Measurements from ENCODE around the gene ASCC3. TPM values are rescaled to one million over a fixed set of nuclear protein-coding genes. Genes with fewer than 3 reads are reported as not detected.

Gene ASCC3
- total RNA-seq, 1 experiment from 2014 or later = 45.6 TPM

GRCh38 chr6:100485268-100485667 is 395.9 kb downstream of the ASCC3 start:
- Mint-ChIP-seq H3K4me1 (ENCODE audit: low read depth, unreplicated experiment) (peaks cover 35% of the 10 kb centered on the region), H3K27ac (ENCODE audit: unreplicated experiment) (no peak overlapping the region), H3K9me3 (ENCODE audit: low read depth, unreplicated experiment) (no peaks in the 10 kb centered on the region), H3K36me3 (ENCODE audit: insufficient read depth, unreplicated experiment) (no peaks in the 10 kb centered on the region), H3K4me3 (ENCODE audit: low read depth, unreplicated experiment) (no peak overlapping the region), H3K27me3 (ENCODE audit: unreplicated experiment) (no peaks in the 10 kb centered on the region)
- no TSS peak for BruUV-seq (replicated peaks)
- intact Hi-C loops (cut with micrococcal nuclease; ENCODE audit: unreplicated experiment) = loop anchor here (2.0 kb wide), 1 partner anchor 88 kb away; no protein-coding TSS in a partner anchor
- no peak for DNase-seq
- no peak for TF ChIP-seq CTCF (IDR thresholded peaks at IDR 0.05; ENCODE audit: unreplicated experiment)
- CTCF ChIA-PET = no interaction called here

- Mint-ChIP-seq H3K4me1 (ENCODE audit: low read depth, unreplicated experiment) (peaks cover 35% of the 10 kb centered on the region), H3K27me3 (ENCODE audit: unreplicated experiment) (no peaks in the 10 kb centered on the region), H3K27ac (ENCODE audit: unreplicated experiment) (no peak overlapping the region), H3K36me3 (ENCODE audit: insufficient read depth, unreplicated experiment) (no peaks in the 10 kb centered on the region), H3K9me3 (ENCODE audit: low read depth, unreplicated experiment) (no peaks in the 10 kb centered on the region), H3K4me3 (ENCODE audit: low read depth, unreplicated experiment) (no peak overlapping the region)
- intact Hi-C loops (cut with micrococcal nuclease; ENCODE audit: unreplicated experiment) = loop anchor here (2.0 to 5.0 kb wide), 2 partner anchors 88 to 173 kb away; no protein-coding TSS in a partner anchor
- CTCF ChIA-PET = no interaction called here
- no TSS peak for BruUV-seq (replicated peaks)
- TF ChIP-seq CTCF (IDR thresholded peaks at IDR 0.05; ENCODE audit: unreplicated experiment) = no peak
- DNase-seq = no peak
Observed at GRCh38 chr6:100484474-100484873, 396.7 kb downstream of the ASCC3 start.

GRCh38 chr6:100482698-100483097 is 398.4 kb downstream of the ASCC3 start:
- no peak for DNase-seq

GRCh38 chr6:100479179-100480035 is 401.7 kb downstream of the ASCC3 start:
- H3K36me3 Mint-ChIP-seq (ENCODE audit: insufficient read depth, unreplicated experiment) = no peaks in the 10 kb centered on the region
- no TSS peak for BruUV-seq (replicated peaks)

More at GRCh38 chr6:100482698-100483097, 398.4 kb downstream of the ASCC3 start:
- Mint-ChIP-seq H3K4me3 (ENCODE audit: low read depth, unreplicated experiment) (no peak overlapping the region), H3K4me1 (ENCODE audit: low read depth, unreplicated experiment) (peaks cover 35% of the 10 kb centered on the region), H3K27ac (ENCODE audit: unreplicated experiment) (no peak overlapping the region), H3K9me3 (ENCODE audit: low read depth, unreplicated experiment) (no peaks in the 10 kb centered on the region), H3K36me3 (ENCODE audit: insufficient read depth, unreplicated experiment) (no peaks in the 10 kb centered on the region), H3K27me3 (ENCODE audit: unreplicated experiment) (no peaks in the 10 kb centered on the region)
- intact Hi-C loops (cut with micrococcal nuclease; ENCODE audit: unreplicated experiment) = loop anchor here (5.0 kb wide), 1 partner anchor 175 kb away; no protein-coding TSS in a partner anchor
- no peak for TF ChIP-seq CTCF (IDR thresholded peaks at IDR 0.05; ENCODE audit: unreplicated experiment)
- BruUV-seq (replicated peaks) = no TSS peak
- CTCF ChIA-PET = interaction anchor here (1.5 kb wide), 1 partner anchor 481 kb away, joined by 4 read pairs; no protein-coding TSS in a partner anchor

More at GRCh38 chr6:100479179-100480035, 401.7 kb downstream of the ASCC3 start:
- H3K9me3 Mint-ChIP-seq (ENCODE audit: low read depth, unreplicated experiment) = peaks cover 5% of the 10 kb centered on the region
- no peak overlapping the region for H3K27ac Mint-ChIP-seq (ENCODE audit: unreplicated experiment)
- CTCF ChIA-PET = no interaction called here
- H3K27me3 Mint-ChIP-seq (ENCODE audit: unreplicated experiment) = no peaks in the 10 kb centered on the region
- TF ChIP-seq CTCF (IDR thresholded peaks at IDR 0.05; ENCODE audit: unreplicated experiment) = peak; percentile 42
- H3K4me1 Mint-ChIP-seq (ENCODE audit: low read depth, unreplicated experiment) = peaks cover 40% of the 10 kb centered on the region
- DNase-seq = peak; percentile 30
- no peak overlapping the region for H3K4me3 Mint-ChIP-seq (ENCODE audit: low read depth, unreplicated experiment)
- intact Hi-C loops (cut with micrococcal nuclease; ENCODE audit: unreplicated experiment) = loop anchor here (1.0 to 10.0 kb wide), 5 partner anchors 152 to 475 kb away; no protein-coding TSS in a partner anchor
